Measurements from ENCODE around the gene TBC1D5. TPM values are rescaled to one million over a fixed set of nuclear protein-coding genes. Genes with fewer than 3 reads are reported as not detected.

The TBC1D5 gene
- total RNA-seq, 3 donors from 2014 or later (not counting 1 experiment from before 2014, with no cell fraction given): 63.8 to 81.9 (median 74.9) TPM

DNA sequence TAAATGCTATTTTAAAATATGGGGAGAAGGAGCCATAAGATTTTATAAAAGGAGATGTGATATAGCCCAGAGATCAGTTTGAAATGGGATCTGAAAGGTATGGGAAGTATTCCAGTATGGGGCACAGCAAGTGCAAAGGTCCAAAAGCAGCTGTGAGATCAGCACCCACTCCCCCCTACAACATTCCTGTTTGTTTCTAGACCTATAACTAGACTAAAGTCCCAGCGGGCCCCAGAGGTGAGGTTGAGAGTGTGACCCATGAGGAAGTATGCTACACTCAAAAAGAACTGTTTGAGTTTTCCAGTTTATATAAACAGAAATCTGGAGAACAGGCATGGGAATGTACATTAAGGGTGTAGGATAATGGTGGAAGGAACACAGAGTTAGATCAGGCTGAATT lies 152.5 kb downstream of the TBC1D5 start:
- H3K4me1 ChIP-seq (ENCODE audit: control insufficient read depth, insufficient read depth, low read length): no peaks in the 10 kb centered on the region
- Mint-ChIP-seq H3K27ac (no peak overlapping the region), H3K4me3 (no peak overlapping the region), H3K27me3 (ENCODE audit: low read depth in 2 of 2) (no peaks in the 10 kb centered on the region), H3K36me3 (peaks cover 15% of the 10 kb centered on the region), H3K4me1 (peaks cover 20 to 30% of the 10 kb centered on the region in 2 donors), H3K9me3 (no peaks in the 10 kb centered on the region)
- H3K27ac ChIP-seq (ENCODE audit: low read length): no peak overlapping the region
- peaks cover 16% of the 10 kb centered on the region for H3K9me3 ChIP-seq (ENCODE audit: control insufficient read depth, insufficient read depth, low read length)
- H3K36me3 ChIP-seq (ENCODE audit: control insufficient read depth, insufficient read depth, low read length): no peaks in the 10 kb centered on the region
- intact Hi-C loops (cut with micrococcal nuclease): no loop called here
- DNase-seq (no peak), ATAC-seq (no peak)
- 83% methylated on average over 1 of the region's 1 CpG for WGBS (ENCODE audit: insufficient coverage)
- TF ChIP-seq CTCF (IDR thresholded peaks at IDR 0.05): no peak
- H3K4me3 ChIP-seq (ENCODE audit: low read length): no peak overlapping the region
- no peaks in the 10 kb centered on the region for H3K27me3 ChIP-seq (ENCODE audit: control insufficient read depth, insufficient read depth, low read length)

DNA sequence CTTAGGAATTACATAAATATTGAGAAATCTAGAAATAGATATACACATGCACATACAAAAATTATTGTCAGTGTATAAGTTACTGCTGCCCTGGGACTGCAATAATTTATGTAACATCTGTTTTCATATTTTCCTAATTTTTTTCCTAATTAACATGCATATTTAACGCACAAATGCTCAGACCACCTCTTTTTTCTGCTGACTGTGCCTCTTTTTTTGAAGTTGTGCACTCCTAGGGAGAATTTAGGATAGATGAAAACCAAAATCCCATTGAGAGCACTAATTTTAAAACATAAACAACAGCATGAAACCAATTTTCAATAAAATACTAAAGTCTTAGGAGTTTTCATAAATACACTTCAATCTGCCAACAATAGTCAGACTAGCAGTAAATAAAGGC lies 154.0 kb downstream of the TBC1D5 start:
- intact Hi-C loops (cut with micrococcal nuclease): no loop called here
- Mint-ChIP-seq H3K36me3 (peaks cover 15% of the 10 kb centered on the region), H3K27ac (peak overlapping the region in 1 of 2 donors; percentile 25), H3K27me3 (ENCODE audit: low read depth in 2 of 2) (no peaks in the 10 kb centered on the region), H3K9me3 (no peaks in the 10 kb centered on the region), H3K4me3 (no peak overlapping the region), H3K4me1 (peaks cover 13 to 23% of the 10 kb centered on the region in 2 donors)
- TF ChIP-seq CTCF (IDR thresholded peaks at IDR 0.05): no peak
- ATAC-seq (no peak), DNase-seq (no peak)
- Histone ChIP-seq H3K27me3 (ENCODE audit: control insufficient read depth, insufficient read depth, low read length) (no peaks in the 10 kb centered on the region), H3K36me3 (ENCODE audit: control insufficient read depth, insufficient read depth, low read length) (no peaks in the 10 kb centered on the region), H3K27ac (ENCODE audit: low read length) (no peak overlapping the region), H3K9me3 (ENCODE audit: control insufficient read depth, insufficient read depth, low read length) (peaks cover 16% of the 10 kb centered on the region), H3K4me3 (ENCODE audit: low read length) (no peak overlapping the region), H3K4me1 (ENCODE audit: control insufficient read depth, insufficient read depth, low read length) (no peaks in the 10 kb centered on the region)
- no CpG with 5 or more reads among the region's 1 CpG for WGBS (ENCODE audit: insufficient coverage)

- intact Hi-C loops (cut with micrococcal nuclease): no loop called here
- Histone ChIP-seq H3K27ac (ENCODE audit: low read length) (no peak overlapping the region), H3K4me3 (ENCODE audit: low read length) (no peak overlapping the region), H3K9me3 (ENCODE audit: control insufficient read depth, insufficient read depth, low read length) (peaks cover 10% of the 10 kb centered on the region), H3K4me1 (ENCODE audit: control insufficient read depth, insufficient read depth, low read length) (no peaks in the 10 kb centered on the region), H3K36me3 (ENCODE audit: control insufficient read depth, insufficient read depth, low read length) (no peaks in the 10 kb centered on the region), H3K27me3 (ENCODE audit: control insufficient read depth, insufficient read depth, low read length) (no peaks in the 10 kb centered on the region)
- Mint-ChIP-seq H3K36me3 (peaks cover 14% of the 10 kb centered on the region), H3K27ac (peak overlapping the region in 1 of 2 donors; percentile 34), H3K9me3 (no peaks in the 10 kb centered on the region), H3K4me1 (peaks cover 13 to 15% of the 10 kb centered on the region in 2 donors), H3K4me3 (no peak overlapping the region), H3K27me3 (ENCODE audit: low read depth in 2 of 2) (no peaks in the 10 kb centered on the region)
- no peak for TF ChIP-seq CTCF (IDR thresholded peaks at IDR 0.05)
- DNase-seq: no peak
- WGBS (ENCODE audit: insufficient coverage): no CpG with 5 or more reads among the region's 2 CpGs
- ATAC-seq: no peak
These were observed 156.8 kb downstream of the TBC1D5 start for GRCh38 chr3:17585394-17586325.

All from natural killer cell (primary cell).